ENCODE measurements around the gene ABCA3. TPM values are rescaled to one million over a fixed set of nuclear protein-coding genes. Genes with fewer than 3 reads are reported as not detected.
A peak's percentile ranks its signal among the peaks of the same experiment; 100 is the strongest.
"Not testable (repeated sequence)": the region's sequence is repeated elsewhere in the genome, so short reads cannot be mapped to it uniquely, and the experiment has no call there.

The ABCA3 gene
- total RNA-seq, 1 experiment from 2014 or later: 58.4 TPM

DNA sequence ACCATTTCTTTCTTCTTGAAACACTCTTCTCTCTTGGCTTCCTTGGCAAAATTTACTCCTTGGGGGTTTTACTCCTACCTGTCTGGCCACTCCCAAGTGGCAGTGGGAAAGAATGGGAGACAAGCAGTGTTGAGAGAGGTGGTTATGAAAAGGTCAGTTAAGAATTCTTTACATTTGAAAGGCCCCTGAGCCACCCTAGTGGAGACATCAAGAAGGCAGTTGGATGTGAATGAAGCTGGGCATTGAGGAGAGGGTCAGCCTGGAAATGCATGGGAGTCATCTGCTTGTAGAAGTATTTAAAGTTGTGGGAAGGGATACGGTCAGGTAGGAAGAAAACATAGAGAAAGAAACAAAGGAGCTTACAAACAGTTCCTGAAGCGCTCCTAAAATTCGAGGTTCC is 46.5 kb upstream of the ABCA3 start:
- TF ChIP-seq, protein P1, sequence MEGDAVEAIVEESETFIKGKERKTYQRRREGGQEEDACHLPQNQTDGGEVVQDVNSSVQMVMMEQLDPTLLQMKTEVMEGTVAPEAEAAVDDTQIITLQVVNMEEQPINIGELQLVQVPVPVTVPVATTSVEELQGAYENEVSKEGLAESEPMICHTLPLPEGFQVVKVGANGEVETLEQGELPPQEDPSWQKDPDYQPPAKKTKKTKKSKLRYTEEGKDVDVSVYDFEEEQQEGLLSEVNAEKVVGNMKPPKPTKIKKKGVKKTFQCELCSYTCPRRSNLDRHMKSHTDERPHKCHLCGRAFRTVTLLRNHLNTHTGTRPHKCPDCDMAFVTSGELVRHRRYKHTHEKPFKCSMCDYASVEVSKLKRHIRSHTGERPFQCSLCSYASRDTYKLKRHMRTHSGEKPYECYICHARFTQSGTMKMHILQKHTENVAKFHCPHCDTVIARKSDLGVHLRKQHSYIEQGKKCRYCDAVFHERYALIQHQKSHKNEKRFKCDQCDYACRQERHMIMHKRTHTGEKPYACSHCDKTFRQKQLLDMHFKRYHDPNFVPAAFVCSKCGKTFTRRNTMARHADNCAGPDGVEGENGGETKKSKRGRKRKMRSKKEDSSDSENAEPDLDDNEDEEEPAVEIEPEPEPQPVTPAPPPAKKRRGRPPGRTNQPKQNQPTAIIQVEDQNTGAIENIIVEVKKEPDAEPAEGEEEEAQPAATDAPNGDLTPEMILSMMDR (IDR thresholded peaks at IDR 0.05): peak; percentile 54
- no peak for TF ChIP-seq POLR2AphosphoS5 (IDR thresholded peaks at IDR 0.05; ENCODE audit: low read depth, low read length)
- no peak for ATAC-seq
- CTCF ChIA-PET: interaction anchor here (0.6 kb wide), 1 partner anchor 118 kb away, joined by 3 read pairs; no protein-coding TSS in a partner anchor
- no peak for DNase-seq (ENCODE audit: low read depth, low spot score)
- in situ Hi-C loops (cut with HindIII; ENCODE audit: low pct_unique_long_range_greater_than_20kb, low sequenced_read_pairs) (no loop called here), intact Hi-C loops (cut with micrococcal nuclease; ENCODE audit: unreplicated experiment) (no loop called here)
- POLR2A ChIA-PET: interaction anchor here (0.6 kb wide), 1 partner anchor 28 kb away, joined by 4 read pairs; no protein-coding TSS in a partner anchor
- H3K36me3 ChIP-seq (ENCODE audit: control insufficient read depth, insufficient read depth, low read length): no peaks in the 10 kb centered on the region
- H3K27ac ChIP-seq (ENCODE audit: low read length): no peak overlapping the region
- H3K4me3 ChIP-seq (ENCODE audit: low read depth in 2 of 2, low read length in 2 of 2): no peak overlapping the region
- H3K9me3 ChIP-seq (ENCODE audit: control insufficient read depth, insufficient read depth, low read depth, low read length): no peaks in the 10 kb centered on the region; the same call in 1 of the 2 replicates
- no TSS peak for BruUV-seq (replicated peaks)
- H3K4me1 ChIP-seq (ENCODE audit: control insufficient read depth, insufficient read depth, low read length): peaks cover 6% of the 10 kb centered on the region; the same call in 1 of the 2 replicates
- no peaks in the 10 kb centered on the region for H3K27me3 ChIP-seq (ENCODE audit: control insufficient read depth, insufficient read depth, low read length)

DNA sequence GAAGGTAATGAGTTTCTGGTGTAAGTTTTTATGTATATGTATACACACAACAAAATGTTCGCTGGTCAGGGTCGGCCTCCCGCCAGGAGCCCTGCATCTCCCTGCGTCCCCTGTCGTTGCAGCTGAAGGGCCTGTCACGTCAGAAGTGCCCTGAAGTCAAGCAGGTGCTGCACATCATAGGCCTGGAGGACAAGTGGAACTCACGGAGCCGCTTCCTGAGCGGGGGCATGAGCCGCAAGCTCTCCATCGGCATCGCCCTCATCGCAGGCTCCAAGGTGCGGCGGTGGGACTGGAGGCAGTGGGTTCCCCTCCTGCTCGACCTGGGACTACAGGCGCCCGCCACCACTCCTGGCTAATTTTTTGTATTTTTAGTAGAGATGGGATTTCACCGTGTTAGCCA is 45.5 kb upstream of the ABCA3 start:
- H3K36me3 ChIP-seq (ENCODE audit: control insufficient read depth, insufficient read depth, low read length); intact Hi-C loops (cut with micrococcal nuclease; ENCODE audit: unreplicated experiment); H3K27me3 ChIP-seq (ENCODE audit: control insufficient read depth, insufficient read depth, low read length); H3K9me3 ChIP-seq (ENCODE audit: control insufficient read depth, insufficient read depth, low read depth, low read length); in situ Hi-C loops (cut with HindIII; ENCODE audit: low pct_unique_long_range_greater_than_20kb, low sequenced_read_pairs); H3K27ac ChIP-seq (ENCODE audit: low read length); H3K4me3 ChIP-seq (ENCODE audit: low read depth in 2 of 2, low read length in 2 of 2); ATAC-seq; BruUV-seq (replicated peaks); DNase-seq (ENCODE audit: low read depth, low spot score); POLR2A ChIA-PET; H3K4me1 ChIP-seq (ENCODE audit: control insufficient read depth, insufficient read depth, low read length): not testable (repeated sequence)
- CTCF ChIA-PET: interaction anchor here (0.6 kb wide), 1 partner anchor 31 kb away, joined by 4 read pairs; no protein-coding TSS in a partner anchor

DNA sequence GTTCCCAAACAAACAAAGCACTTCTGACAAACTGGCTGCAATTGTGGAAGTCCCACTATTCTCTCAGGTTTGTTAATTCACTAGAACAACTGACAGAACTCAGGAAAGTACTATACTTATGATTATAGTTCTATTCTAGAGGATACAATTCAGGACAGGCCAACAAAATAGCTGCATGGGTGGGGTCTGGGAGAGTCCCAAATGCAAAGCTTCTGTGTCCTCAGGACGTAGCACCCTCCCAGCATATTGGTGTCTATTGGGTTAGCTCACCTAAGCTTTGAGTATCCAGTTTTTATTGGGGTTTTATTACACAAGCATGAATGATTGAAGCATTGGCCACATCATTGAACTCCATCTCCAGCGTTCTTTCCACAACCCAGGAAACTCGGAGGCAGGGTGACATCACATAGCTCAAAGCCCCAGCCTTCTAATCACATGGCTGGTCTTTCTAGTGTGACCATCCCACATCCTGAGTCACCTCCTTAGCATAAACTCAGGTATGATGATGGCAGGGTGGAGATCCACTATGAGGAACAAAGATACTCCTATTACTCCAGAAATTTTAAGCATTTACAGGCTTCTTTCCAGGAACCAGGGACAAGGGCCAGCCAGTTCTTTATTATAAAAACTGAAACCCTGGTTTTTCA is 44.8 kb upstream of the ABCA3 start:
- TF ChIP-seq TCF7L2 (IDR thresholded peaks at IDR 0.05; ENCODE audit: low read depth, low read length) (no peak), POLR2AphosphoS5 (IDR thresholded peaks at IDR 0.05; ENCODE audit: low read depth, low read length) (no peak), SIN3A (IDR thresholded peaks at IDR 0.05; ENCODE audit: borderline replicate concordance, insufficient read depth, low read depth, low read length) (no peak)
- TF ChIP-seq, protein P2, sequence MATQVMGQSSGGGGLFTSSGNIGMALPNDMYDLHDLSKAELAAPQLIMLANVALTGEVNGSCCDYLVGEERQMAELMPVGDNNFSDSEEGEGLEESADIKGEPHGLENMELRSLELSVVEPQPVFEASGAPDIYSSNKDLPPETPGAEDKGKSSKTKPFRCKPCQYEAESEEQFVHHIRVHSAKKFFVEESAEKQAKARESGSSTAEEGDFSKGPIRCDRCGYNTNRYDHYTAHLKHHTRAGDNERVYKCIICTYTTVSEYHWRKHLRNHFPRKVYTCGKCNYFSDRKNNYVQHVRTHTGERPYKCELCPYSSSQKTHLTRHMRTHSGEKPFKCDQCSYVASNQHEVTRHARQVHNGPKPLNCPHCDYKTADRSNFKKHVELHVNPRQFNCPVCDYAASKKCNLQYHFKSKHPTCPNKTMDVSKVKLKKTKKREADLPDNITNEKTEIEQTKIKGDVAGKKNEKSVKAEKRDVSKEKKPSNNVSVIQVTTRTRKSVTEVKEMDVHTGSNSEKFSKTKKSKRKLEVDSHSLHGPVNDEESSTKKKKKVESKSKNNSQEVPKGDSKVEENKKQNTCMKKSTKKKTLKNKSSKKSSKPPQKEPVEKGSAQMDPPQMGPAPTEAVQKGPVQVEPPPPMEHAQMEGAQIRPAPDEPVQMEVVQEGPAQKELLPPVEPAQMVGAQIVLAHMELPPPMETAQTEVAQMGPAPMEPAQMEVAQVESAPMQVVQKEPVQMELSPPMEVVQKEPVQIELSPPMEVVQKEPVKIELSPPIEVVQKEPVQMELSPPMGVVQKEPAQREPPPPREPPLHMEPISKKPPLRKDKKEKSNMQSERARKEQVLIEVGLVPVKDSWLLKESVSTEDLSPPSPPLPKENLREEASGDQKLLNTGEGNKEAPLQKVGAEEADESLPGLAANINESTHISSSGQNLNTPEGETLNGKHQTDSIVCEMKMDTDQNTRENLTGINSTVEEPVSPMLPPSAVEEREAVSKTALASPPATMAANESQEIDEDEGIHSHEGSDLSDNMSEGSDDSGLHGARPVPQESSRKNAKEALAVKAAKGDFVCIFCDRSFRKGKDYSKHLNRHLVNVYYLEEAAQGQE (IDR thresholded peaks at IDR 0.05; ENCODE audit: insufficient read depth in 1 of 2, low read depth in 2 of 2, low read length in 1 of 2): no peak
- TF ChIP-seq, protein P1 (IDR thresholded peaks at IDR 0.05): no peak
- ChIA-PET CTCF (no interaction called here), POLR2A (no interaction called here)
- Histone ChIP-seq H3K36me3 (ENCODE audit: control insufficient read depth, insufficient read depth, low read length) (no peaks in the 10 kb centered on the region), H3K4me1 (ENCODE audit: control insufficient read depth, insufficient read depth, low read length) (peaks cover 6% of the 10 kb centered on the region; the same call in 1 of the 2 replicates), H3K9me3 (ENCODE audit: control insufficient read depth, insufficient read depth, low read depth, low read length) (no peaks in the 10 kb centered on the region; the same call in 1 of the 2 replicates), H3K27me3 (ENCODE audit: control insufficient read depth, insufficient read depth, low read length) (no peaks in the 10 kb centered on the region), H3K4me3 (ENCODE audit: low read depth in 2 of 2, low read length in 2 of 2) (no peak overlapping the region), H3K27ac (ENCODE audit: low read length) (0 out of 2 replicates have a peak overlapping the region, but pooled peaks have one; percentile 14)
- ATAC-seq: no peak
- BruUV-seq (replicated peaks): no TSS peak
- intact Hi-C loops (cut with micrococcal nuclease; ENCODE audit: unreplicated experiment): no loop called here
- in situ Hi-C loops (cut with HindIII; ENCODE audit: low pct_unique_long_range_greater_than_20kb, low sequenced_read_pairs): no loop called here
- DNase-seq (ENCODE audit: low read depth, low spot score): no peak
